HCEC 1CT (cell line): ENCODE measurements around the gene FCRL6.

Experiments
- DNase-seq: peaks from one replicate; pipeline ENCODE4 v3.0.0-alpha.2; 2017

Gene FCRL6

DNA sequence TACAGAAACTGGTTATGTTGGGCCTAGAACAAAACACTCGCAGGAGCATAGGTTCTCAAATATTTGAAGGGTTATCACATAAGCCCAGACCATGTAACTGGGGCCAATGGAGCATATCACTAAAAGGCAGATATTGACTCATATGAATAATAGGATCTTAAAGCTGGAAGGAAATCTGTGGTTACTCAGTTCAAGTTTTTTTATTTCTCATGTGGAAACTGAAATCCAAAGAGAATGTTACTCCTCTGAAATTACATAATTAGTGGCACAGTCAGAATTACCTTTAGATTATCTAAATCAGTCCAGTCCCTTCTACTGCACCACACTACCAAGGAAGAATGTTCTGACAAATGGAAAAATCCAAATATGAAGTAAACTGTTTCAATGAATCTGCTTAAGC lies 36.6 kb downstream of the FCRL6 start:
- no peak for DNase-seq

DNA sequence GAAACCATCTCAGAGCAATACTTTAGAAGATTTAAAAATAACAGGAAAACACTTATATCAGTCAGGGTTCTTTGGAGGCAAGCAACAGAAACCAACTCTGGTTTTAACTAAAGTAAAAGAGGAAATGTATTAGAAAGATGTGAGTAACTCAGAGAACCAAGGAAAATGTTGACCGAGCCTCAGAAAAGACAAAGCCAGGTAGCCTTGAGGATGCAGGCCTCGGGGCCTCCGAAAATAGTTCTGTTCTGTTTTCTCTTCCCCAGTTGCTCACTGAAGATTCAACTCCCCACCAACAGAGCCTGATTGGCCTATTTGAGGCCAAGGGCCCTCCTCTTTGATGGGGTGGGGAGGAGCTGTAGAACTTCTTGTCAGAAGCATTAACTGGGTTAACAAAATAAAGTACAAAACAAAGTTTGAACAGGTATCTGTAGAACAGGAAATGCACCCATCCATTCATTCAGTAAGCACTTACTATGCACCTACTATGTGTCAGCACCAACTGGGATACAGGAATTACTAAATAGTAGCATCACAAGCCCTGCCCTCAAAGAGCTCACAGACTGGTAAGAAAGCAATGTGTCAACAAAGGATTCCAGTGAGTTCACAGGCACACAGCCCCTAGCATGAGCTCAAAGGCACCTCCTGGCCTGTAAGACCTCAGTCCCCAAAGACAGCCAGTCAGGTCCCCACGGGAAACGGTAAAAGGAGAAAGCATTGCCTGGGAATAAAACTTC lies 37.1 kb downstream of the FCRL6 start:
- no peak for DNase-seq

DNA sequence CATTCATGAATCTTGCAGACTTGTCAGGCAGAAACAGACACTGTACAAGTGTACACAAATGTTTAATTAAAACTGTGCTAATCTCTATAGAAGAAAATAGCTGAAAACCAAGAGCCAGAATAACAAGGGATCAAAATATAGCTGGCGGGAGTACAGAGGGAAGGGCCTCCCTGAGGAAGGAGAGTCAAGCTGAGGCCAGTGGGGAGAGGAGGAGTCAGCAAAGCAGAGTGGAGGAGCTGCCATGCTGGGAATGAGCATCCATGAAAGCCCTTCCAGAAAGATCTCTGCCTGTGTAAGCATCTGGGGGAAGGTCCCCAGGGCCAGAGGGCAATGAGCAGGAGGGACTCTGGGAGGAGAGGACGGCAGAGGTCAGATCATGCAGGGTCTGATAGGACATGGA lies 39.6 kb downstream of the FCRL6 start:
- DNase-seq, result no peak

DNA sequence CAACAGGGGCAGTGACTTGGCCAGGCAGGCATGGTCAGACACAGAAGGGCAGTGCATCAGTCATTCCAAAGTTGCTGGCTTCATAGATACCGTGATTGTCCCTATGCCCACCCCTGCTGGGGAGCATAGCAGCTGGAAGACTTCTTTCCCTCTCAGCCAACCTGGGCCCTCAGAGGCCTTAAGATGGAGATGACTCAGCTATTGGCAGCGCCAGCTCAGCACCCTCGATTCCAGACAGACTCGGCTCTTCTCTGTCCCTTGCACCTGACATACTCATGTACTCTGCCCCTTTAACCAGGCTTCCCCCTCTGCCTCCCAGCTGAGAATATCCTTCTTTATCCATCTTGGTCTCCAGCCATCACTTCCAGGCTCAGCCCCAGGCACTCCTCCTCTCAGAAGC lies 41.3 kb downstream of the FCRL6 start:
- no peak for DNase-seq

DNA sequence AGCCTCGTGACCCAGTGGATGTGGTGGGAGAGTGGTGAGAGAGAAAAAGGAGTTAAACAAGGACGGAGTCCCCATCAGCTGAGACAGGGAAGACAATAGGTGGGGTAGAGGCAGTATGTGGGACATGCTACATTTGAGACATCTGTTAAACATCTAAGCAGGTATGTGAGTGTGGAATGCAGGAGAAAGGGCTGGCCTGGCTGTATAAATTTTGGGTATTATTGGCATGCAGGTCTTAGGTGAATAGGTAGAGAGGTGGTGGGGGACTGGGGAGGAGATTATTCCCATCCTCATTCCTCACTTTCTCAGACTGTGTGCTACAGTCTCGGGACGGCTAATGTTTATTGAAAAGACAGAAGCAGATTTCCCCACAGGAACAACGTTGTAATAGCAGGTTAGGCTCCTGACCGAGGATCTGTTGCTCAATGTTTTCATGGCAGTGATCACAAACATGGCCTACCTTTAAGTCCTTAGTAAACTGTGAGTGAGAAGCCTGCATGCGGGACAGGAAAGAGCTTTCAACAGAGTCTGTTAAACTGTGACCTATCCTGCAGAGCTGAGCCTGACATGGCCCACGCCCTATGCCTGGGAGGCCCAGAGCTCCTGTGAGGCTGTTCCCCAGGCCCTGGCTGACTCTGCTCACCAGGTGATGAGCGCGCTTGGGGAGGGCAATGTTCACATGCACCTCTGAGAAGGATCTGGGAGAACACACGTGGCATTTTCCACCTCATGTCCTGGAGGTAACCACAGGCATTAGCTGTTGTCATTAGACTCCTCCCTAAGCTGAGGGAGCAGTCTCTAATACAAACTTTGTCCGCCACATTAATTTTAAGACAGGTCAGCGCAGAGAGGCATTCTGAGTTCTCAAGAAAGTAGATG lies 43.8 kb downstream of the FCRL6 start:
- no peak for DNase-seq

DNA sequence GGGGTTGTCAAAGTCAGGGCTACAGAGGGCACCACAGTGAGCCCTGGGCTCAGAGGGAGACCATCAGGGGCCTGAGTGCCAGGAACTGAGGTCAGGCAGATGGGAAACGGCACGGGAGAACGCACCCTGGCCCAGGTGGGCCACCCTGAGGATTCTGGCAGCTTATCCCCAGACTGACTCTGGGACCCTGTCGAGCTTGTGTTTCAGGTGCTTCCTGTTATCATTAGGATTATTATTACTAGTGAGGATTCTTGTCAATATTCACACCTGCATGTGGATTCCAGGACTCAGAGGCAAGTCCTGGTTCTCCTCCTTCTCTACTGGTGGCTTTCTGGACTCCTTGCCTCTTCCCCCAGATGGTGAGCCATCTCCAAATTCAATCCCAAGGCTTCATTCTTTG lies 45.1 kb downstream of the FCRL6 start:
- no peak for DNase-seq

DNA sequence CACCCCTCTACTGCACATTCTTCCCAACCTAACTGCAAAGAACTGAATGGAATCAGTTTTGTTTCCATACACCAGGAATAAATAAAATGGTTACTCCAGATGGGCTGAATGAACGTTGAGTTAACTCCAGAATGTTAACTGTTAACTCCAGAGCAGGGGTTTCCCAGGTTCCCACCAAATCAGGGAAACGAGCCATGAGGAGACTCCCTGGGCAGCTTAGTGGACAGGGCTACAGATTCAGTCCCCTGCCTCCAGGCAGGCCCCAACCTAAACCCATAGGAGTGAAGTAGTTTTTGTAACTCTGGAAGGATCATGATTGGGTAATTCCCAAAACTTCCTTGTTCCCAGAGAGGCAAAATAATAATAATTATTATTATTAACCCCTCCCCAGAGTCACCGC lies 46.2 kb downstream of the FCRL6 start:
- no peak for DNase-seq

DNA sequence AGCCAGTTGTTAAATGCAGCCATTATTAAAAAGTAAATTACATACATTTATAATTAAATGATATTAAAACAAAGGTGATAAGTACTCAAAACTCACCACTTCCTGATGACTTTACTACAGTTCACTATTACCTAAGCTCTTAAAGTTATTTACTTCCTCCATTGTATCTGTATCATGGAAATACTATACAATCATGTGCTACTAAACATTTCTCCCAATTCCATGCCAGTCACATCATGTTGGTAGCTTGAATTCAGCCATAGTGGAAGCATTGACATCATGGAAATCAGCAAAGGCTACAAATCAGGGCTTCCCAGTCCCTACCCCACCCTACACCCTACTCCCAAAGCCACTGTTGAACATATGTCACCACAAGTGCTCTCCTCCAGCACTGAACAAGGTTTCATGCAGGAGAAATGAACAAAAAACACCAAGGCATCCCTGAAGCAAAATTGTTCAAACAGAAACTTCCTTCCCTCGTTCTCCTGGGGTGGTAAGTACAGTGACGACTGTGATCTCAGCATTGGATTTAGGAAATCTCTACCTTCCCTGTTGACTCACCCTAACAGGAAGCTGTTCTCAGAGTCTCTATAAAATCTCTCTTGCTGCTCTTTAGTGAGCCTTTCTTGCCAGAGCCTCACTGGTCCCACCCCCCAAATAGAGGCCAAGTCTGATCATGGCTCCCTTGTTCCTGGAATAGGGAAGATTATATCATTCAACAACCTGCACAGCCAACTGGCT lies 47.6 kb downstream of the FCRL6 start:
- peak; percentile 80 for DNase-seq

DNA sequence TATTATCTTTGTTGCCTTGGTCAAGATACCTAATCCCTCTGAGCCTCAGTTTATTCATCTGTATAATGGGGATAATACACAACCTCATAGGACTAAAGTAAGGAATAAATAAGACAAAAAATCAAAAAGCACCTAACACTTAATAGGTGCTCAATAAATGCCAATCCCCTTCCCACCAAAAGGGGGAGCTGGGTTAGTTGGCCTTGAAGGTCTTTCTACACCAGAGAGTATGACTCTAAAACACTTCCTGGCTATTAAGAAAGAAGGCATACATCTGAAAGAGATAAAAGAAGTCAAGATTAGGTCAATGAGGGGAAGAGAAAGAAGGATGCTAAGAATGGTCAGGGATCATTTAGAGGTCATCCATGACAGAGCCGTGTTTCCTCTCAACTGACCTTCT lies 49.2 kb downstream of the FCRL6 start:
- peak; percentile 29 for DNase-seq

DNA sequence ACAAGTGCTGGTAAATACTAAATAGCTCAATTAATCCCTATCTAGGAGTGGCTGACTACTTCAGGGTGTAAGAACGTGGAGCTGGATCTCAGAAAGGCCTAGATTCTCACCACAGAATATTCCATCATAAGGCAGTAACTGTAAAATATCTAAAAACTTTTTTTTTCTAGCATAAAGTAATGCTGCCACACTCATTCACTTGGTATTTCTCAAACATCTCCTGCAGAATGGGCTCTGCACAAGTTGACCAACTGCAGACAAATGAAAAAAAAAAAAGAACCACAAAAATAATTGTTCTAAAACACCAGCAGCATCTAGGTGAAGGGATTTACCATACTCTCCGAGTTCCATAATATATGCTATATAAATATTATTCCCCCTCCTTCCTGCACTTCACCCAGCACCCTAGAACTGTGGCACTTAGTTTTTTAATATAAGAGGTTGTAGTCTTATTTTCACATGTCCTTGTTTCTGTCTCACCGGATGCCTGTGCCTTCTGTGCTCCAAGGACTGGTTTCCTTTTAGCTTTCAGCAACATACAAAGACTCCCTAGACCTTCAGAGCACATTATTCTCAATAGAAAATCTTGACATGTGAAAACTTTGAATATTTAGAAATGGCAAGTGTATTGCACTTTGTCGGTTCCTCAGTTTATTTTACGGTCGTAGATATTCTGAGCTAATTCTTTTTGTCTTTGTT lies 51.4 kb downstream of the FCRL6 start:
- DNase-seq, result peak; percentile 43

DNA sequence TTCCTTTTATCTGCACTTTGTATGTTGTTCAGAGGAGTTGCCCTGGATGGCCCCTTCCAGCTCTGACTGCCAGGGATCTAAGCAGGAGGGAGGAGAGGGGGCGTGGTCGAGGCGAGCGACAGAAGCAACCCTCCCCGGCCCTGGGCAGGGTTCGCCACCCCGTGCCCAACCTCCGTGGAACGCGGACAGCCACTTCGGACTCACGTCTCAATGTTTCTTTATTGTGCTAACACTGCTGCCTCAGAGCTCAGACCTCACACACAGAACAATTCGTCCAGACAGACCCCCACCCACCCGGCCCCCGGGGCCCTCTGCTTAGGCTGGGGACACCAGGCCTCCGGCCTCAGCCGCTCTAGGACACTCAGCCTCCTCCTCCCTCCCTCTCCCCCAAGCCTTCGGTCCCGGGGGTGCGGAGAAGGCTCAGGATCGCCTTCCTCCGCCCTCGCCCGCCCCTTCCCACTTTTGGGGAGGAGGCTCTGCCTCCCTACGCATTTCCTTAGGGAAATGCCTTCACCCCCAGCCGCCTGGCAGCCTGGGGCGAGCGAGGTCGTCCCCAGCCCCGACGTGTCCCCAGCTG lies 52.0 kb downstream of the FCRL6 start:
- peak; percentile 48 for DNase-seq

DNA sequence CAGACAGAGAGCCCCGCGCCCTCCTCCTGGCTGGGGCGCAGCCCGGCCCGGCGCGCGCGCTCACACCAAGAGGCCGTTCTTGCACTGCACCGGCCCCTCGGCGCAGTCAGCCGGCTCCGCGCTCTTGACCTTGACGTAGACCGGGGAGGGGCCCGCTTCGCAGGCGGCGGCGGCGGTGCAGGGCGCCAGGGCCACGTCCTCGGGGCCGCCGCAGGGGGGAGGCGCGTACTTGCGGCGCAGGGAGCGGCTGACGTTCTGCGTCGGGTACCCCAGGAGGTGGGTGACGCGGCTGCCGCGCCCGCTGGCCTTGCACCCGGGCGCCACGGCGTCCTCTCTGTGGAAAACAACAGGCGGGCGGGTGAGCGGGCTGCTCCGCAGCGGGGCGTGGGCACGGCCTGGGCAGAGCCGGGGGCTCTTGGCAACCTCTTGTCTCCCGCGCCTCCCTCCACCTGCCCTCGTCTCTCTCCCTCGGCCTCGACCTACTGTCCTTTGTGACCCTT lies 52.6 kb downstream of the FCRL6 start:
- peak; percentile 88 for DNase-seq

DNA sequence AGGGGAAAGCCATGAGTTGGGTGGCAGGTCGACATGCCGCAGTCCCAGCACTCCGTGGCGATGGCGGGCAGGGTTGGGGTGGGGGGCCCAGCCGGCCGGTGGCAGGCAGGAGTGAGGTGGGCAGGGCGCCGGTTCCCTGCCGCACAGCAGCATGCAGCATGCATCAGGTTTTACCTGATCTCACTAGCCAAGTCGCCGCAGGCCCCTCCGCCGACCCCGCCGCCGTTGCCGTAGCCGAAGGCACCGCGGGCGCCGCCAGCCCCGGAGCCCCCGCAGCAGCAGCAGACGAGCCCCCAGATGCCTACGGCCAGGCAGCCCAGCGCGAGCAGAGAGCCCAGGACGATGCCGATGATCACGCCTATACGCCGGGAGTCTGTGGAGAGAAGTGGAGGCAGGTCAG lies 53.5 kb downstream of the FCRL6 start:
- no peak for DNase-seq

DNA sequence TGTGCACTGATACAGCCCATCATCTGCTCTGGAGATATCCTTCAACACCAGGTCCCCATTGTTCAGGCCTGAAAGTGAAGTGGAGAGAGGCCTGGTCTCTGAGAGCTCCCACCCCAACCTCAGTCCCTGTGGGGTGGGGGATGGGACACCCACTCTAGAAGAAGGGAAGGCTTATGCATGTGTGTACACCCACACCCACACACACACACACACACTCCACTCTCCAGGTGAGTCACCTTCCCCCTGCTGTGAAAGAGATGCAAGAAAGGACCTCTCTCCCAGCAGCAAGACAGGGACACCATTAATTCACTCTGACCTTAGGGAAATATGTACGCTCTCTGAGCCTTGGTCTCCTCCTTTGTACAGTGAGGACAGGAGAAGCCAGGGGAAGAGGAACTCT lies 54.4 kb downstream of the FCRL6 start:
- DNase-seq, result no peak

DNA sequence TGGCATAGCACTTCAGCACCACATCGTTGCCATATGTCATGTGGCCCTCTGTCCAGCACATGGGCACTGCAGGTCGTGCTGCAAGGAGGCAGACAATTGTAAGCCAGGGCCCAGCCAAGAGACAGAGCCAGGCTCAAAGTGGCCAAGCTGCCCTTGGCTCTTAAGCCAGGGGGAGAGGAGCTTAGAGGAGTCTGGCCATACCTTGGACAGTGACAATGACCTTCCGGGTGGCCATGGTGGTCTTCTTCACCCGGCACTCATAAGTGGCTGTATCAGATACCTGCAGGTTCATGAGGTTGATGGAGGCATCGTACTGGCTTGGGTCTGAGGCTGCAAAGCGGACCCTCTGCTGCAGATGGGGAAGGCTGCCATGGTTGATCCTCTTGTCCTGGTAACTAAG lies 55.7 kb downstream of the FCRL6 start:
- no peak for DNase-seq

DNA sequence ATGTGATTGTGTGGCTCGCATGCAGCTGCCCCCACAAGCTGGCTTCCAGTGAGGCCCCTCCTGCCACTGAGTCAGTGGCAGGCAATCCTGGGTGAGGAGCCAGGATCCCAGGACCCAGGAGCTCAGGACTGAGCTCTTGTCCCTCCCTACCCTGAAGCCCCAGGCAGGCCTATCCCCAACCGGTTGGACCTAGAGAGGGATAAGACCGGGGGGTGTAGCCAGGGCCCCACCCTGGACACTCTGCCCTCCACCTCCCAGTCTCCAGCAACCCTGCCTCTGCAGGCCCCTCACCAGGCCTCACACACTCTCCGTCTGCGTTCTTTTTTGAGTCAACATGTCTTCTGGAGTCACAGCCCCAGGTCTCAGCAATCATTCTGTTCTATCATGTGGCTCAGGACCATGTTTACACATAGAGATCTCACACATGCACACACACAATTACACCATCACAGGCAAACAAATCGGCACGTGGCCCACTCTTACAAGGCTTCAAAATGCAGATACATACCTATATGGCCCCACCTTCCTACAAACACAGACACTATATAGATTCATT lies 57.7 kb downstream of the FCRL6 start:
- DNase-seq, result no peak

DNA sequence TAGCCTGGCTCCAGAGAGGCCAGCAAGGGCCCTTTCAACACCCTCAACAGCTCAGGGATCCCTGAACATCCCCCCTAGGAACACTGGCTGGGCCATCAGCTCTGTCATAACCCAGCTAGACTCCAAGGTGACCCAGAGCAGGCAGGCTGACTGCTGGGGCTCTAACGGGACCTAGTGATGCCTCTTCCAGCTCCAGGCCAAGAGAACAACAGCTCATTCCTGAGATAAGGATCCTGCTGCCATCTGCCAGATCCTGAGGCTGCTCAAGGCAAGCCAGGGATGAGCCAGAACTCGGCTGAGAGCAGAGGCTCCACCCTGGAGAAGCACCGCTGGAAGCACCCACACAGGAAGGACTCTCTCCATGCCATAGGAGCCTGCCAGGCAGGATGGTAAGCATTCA lies 58.3 kb downstream of the FCRL6 start:
- DNase-seq, result no peak

DNA sequence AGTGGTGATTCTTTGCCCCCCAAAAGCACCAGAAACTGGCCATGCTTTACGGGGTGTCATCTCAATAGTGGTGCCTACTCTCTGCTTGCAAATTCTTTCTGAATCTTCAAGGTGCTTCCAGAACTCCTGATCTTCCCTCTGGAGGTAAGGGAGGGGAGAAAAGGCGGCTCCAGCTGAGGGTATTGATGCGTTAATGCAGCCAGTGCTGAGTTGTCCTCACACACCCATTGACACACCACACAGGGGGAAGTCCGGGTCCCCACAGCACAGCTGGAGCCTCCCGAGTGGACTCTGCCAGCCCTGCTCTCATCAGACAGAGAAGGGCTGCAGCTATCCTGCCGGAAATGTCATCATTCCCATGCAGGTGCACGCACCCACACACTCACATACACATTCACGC lies 59.1 kb downstream of the FCRL6 start:
- DNase-seq, result no peak

DNA sequence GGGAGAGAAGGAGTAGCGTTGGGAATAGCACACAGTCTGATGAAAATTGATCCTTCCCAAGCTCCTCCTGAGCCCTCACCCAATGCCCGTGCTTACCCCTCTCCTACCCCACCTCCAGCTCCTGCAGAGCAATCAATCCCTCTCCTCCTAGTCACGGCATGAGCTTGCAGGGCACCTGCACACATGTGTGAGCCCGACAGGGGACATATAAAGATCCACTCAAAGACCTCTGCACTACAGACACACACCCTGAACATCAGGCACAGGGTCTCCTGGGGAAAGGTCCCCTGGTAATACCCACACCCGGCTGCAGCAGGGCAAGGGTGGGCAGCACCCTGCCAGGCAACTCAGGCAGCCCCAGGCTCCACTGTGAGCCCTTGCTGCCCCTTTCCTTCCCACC lies 59.9 kb downstream of the FCRL6 start:
- no peak for DNase-seq

DNA sequence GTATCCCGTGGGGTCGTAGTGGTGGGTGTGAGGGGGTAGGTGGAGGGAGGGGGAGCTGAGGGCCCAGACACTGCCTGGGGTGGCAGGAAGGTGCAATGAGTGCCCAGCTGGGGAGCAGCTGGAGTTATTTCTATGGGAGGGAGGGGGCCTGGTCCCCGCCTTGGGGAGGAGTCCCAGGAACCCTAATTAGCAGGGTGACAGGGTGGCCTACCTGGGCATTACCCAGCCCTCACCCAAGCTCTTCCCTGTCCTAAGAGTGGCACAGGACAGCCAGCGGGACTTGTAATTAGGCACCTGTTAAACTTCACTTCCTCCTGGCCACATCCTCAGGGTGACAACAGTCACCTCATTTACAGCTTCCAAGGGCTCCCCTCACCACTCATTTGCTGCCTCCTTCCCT lies 60.4 kb downstream of the FCRL6 start, which contains the start of gene VSIG8:
VSIG8 (minus strand) TSS at position 101 of the 400 bp plus-strand sequence. CDS start 136 bp downstream, outside the sequence.
- DNase-seq, result no peak

DNA sequence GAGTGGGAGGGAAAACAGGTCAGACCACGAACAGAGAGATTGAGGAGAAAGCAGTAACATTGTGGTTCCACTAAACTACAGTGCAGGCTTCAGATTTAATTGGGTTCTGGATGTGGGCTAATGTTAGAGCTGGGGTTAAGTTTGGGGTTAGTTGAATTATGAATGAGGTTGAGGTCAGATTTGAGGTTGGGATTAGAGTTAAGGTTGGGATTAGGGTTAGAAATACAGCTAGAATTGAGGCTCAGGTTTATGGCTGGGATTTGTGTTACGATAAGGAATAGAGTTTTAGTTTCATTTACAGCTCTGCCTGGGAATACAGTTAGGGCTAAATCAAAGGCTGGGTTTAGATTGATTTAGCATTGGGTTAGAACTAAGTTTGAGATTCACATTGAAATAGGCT lies 62.1 kb downstream of the FCRL6 start:
- DNase-seq, result no peak
